Adipose tissue (tissue), 3 donors: ENCODE data around the gene ZDHHC9. TPM values are rescaled to one million over a fixed set of nuclear protein-coding genes. Genes with fewer than 3 reads are reported as not detected.

Source experiments
- H3K27ac ChIP-seq: one replicate; pipeline ENCODE4 v1.5.1; 2013; ENCODE audit warnings: low read depth, low read length
- WGBS, 3 donors: extraction: QIAGEN DNeasy Blood & Tissue Kit; methylation state at CpG; one replicate each; pipeline ENCODE4 v1.1.7; 2013; 5-methylcytosine and 5-hydroxymethylcytosine counted together
- polyA plus RNA-seq, 3 donors: library from polyadenylated mRNA; stranded (reverse); fragments of 200-250 nt; gene quantifications; one replicate each; pipeline ENCODE4 v1.2.3, GENCODE V29; 2013
- donor health status: healthy with polysubstance abuse.
- donor health status: Bipolar disorder and iron deficiency.
- donor health status: healthy.

The ZDHHC9 gene
- polyA plus RNA-seq, 3 donors = 10.5 to 32.8 (median 16.3) TPM

DNA sequence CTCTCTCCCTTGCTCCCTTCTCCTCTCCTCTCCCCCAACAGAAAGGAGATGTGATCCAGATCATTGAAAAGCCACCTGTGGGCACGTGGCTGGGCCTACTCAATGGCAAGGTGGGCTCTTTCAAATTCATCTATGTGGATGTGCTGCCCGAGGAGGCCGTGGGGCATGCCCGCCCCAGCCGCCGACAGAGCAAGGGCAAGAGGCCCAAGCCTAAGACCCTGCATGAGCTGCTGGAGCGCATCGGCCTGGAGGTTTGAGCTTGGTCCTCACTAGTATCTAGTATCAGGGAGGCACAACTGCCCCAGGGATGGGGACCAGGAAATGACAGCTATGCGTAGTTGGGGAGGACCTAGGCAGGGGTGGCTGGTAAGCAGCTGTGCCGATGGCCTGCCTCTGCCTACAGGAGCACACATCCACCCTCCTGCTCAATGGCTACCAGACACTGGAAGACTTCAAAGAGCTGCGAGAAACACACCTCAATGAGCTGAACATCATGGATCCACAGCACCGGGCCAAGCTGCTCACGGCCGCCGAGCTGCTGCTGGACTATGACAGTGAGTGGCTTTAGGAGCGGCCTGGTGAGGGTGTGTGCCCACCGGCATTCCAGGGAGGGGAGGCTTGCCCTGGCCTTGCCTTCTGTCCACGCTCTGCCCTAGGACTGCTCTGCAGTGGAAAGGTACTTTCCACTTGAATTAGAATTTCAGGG is 50.9 kb downstream of the ZDHHC9 start:
- WGBS, 3 donors = 93 to 97% (median 96%) methylated on average over 12 to 18 of the region's 18 CpGs
- H3K27ac ChIP-seq = no peak overlapping the region

DNA sequence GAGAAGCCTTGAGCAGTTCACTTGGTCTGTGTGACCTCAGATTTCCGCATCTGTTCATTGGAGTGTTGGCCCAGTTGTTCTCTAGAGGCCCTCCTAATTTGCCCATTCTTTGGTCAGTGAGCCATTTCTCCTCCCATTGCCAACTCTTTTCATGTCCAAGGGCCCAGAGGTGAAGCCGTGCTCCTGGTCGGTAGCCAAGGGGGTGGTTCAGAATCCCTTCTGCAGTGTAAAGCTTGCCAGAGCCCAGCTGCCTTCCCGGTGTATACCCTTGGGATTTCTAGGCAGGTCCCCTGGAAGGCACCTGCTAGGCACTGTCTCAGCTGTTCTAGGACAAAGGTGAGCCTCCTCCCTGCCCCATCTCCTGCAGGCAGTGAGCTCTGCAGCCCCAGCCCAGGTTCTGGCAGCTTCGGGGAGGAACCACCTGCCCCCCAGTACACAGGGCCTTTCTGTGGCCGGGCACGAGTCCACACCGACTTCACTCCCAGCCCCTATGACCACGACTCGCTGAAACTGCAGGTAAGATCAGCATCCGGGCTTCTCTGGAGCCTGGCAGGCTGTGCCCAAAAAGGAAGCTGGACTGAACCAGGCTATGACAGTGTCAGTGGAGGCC is 51.6 kb downstream of the ZDHHC9 start:
- WGBS, 3 donors = 77 to 81% (median 79%) methylated on average over 7 to 11 of the region's 11 CpGs
- H3K27ac ChIP-seq = no peak overlapping the region

DNA sequence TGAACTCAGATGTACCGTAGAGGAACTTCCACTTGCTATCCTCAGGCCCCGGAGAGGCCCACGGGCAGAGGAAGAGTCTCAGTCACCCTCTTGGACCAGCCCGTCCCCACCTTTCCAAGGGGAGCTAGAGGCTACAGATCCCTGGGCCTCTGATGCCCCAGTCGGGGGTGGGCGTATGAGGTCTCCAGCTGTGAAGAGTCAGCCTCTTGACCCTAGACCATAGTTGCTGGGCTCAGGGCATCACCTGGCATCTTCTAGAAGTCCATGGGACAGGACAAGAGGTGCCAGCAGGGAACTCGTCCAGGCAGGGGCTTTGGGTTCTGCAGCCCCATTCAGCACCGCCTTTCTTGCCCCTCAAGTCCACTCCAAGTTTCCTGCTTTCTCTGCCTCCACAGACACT is 52.4 kb downstream of the ZDHHC9 start:
- WGBS, 3 donors = 84 to 93% (median 90%) methylated on average over 3 to 8 of the region's 8 CpGs
- no peak overlapping the region for H3K27ac ChIP-seq

DNA sequence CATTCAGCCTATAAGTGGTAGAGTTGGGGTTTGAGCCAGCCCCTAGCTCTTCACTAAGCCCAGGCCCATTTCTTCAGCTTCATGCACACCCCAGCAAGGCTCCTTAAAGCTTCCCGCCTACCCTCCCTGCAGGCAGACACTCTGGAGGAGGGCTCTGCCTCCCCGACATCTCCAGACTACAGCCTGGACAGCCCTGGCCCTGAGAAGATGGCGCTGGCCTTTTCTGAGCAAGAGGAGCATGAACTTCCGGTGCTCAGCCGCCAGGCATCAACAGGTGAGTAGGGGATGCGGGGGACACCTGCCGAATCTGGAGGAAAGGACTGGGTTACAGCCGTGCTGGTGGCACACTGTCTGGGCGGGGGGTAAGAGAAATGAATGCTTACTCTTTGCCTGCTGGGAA is 52.9 kb downstream of the ZDHHC9 start:
- WGBS, 3 donors = 81 to 97% (median 83%) methylated on average over 9 of the region's 9 CpGs

DNA sequence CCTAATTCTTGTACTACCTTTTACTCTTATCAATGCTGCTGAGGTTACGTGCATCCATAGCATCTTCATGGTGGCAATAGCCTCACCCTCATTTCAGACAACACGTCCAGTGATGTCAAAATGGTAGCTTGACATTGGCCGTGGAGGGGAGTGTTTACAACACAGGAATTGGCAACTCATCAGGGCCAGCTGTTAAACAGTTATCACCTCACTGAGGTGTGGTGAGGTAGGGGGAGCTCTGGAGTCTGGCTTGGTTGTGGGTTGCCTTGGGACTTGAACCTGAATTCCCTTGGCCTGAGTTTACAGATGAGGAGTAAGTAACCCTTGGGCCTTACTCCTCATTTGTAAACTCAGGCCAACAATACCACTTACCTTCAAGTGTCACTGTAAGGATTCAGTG is 53.5 kb downstream of the ZDHHC9 start:
- H3K27ac ChIP-seq = no peak overlapping the region
- 72 to 86% (median 75%) methylated on average over 3 of the region's 3 CpGs for WGBS, 3 donors

More for the DNA sequence above, 52.9 kb downstream of the ZDHHC9 start:
- no peak overlapping the region for H3K27ac ChIP-seq

DNA sequence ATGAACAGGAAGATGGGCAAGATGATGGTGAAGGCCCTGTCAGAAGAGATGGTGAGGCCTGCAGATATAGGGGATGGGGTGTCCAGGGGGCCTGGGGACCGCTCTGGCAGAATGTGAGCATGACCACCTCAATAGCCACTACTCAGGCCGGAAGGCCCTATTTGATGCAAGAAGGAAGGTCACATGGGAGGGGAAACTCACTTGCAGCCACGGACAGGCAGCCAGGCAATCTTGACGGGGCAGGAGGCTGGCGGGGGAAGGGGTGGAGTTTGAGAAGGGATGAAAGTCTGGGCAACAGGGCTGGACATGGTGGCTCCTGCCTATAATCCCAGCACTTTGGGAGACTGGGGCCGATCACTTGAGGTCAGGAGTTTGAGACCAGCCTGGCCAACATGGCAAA is 55.2 kb downstream of the ZDHHC9 start:
- WGBS, 3 donors = 74 to 80% (median 78%) methylated on average over 6 of the region's 6 CpGs
- no peak overlapping the region for H3K27ac ChIP-seq

DNA sequence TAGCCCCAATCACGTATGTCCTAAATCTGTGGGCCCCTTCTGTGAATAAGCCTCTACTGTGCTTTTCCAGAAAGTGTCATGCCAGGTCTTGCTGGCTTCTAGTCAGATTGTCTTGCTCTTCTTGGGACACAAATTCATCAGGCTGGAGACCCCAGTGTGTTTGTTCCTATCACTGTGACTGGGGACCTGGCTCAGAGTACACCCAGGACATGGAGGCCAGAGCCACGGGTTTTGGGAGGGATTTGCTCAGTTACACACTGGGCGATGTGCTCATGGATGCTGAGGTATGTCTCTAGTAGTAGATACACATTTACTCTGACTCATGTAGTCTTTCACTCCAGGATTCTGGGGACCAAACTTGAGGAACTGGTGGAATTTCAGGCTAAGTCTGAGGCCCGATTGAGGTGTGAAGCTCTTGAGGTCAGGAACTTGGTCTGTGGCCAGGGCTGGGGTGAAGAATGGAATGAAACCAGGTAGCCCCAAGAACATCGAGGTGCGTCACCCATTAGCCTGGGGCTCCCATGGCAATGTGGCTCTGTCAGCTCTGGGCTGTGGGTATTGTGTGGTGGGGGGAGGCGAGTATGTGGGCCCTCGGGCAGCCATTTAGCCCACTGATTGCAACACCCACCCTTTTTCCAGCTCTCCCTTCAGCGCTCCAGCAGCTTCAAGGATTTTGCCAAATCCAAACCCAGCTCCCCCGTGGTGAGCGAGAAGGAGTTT is 56.2 kb downstream of the ZDHHC9 start:
- H3K27ac ChIP-seq = no peak overlapping the region
- 73 to 79% (median 74%) methylated on average over 9 to 11 of the region's 11 CpGs for WGBS, 3 donors

DNA sequence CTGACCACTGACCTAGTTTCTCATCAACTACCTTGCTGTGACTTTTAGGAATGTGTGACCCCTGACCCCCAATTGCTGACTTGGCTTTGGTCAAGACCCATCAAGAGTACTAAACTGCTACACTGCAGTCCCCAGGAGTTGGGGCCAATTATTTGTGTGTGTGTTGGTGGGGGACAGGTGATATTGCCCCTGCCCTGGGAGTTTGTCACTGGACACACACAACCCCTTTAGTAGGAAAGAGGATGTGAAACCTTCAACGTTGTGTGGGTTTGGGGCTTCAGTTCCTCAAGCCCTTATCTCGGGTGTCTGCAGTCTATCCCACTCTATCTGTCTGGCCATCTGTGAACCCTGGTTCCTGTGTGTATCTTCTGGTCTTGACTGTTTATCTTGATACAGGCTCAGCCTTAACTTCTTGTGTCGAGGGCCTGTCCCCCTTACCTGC is 57.5 kb downstream of the ZDHHC9 start:
- no peak overlapping the region for H3K27ac ChIP-seq
- WGBS, 3 donors = 33 to 45% (median 38%) methylated on average over 3 of the region's 3 CpGs

DNA sequence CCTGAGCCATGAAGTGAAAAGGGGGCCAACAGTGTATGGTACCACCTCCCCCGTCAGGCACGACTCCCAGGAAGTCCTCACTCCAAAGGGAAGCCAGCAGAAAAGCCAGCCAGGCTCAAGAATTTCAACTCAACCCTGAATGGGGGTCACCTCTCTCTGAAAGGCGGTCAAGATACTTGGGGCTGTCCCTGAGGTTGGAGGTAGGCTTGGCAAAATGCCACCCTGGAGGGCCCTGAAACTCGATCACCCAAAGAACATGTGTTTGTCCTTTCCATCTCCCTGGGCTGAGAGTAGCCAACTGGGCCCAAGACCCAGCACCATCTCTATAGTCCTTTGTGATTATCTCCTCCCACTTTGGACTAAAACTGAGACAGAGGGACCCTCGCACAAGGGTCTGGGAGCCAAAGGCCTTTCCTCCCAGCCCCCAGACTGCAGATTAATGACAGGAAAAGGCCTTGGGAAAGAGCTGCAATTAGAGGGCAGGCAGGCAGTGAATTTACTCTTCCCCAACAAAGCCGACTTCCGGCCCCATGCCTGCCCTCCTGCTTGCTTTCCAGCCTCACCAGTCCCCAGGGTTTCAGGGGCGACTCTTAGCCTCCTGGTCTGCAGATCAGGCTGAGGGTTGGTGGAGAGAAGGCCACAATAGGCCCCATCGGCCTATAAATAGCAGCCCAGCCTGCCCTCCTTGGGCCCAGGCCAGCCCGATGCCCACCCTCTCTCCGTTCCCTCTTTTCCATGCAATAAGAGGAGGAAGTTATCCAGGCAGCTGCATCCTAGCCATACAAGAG is 58.3 kb downstream of the ZDHHC9 start:
- WGBS, 3 donors = 41 to 69% (median 50%) methylated on average over 10 to 11 of the region's 11 CpGs
- no peak overlapping the region for H3K27ac ChIP-seq

DNA sequence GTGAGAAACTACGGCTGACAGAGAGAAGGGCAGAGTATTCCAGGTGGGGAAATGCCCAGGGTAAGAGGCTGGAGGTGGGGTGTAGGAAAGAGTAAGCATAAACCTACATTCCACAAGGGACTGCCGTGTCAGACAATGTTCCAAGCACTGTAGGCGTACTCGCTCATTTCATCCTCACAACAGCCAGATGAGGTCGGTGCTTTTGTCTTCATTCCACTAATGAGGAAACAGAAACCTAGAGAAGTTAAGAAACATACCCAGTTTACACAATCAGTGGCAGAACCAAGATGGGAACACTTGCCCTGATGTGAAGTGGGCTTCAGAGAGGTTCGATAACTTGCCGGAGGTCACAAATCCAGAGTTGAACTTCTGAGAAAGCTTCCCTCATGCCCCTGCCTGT is 59.3 kb downstream of the ZDHHC9 start:
- H3K27ac ChIP-seq = no peak overlapping the region
- WGBS, 3 donors = 50 to 84% (median 79%) methylated on average over 6 to 7 of the region's 7 CpGs

DNA sequence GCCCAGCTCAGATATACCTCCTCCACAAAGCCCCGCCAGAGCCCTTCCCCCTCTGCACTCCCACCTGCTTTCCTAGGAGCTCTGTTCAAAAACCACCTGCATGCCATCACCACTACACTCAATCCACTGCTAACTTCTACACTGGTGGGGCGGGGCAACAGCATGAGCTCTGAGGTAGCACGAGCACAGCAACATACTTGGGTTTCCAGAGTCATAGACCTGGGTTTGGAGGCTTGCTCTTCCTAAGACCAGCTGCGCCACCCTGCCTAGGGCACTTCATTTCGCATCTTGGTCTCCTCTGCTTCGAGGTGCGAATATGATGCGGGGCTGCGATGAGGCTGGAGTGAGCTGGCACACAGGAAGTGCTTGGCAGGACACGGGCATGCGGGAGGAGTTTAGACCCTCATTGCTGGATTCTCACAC is 60.4 kb downstream of the ZDHHC9 start:
- 84 to 90% (median 84%) methylated on average over 11 of the region's 11 CpGs for WGBS, 3 donors
- no peak overlapping the region for H3K27ac ChIP-seq

DNA sequence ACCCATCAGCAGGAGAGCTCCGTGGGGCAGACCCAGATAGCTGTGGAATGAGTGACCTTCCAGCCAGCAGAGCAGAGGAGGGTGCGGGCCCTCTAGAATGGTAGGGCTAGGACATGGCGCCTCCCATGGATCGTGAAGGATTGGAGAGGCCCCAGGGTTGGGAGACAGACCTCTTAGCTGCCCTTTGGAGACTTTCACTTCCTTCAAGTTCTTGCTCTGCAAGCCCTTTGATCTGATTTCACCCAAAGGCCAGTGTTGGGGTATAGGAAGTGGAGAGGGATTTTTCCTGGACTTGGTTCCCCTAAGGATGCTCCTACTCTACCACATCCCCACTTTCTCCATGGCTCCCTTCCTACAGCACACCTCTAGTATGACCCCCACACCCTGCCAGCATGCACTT is 61.0 kb downstream of the ZDHHC9 start:
- no peak overlapping the region for H3K27ac ChIP-seq
- 71 to 88% (median 84%) methylated on average over 3 to 4 of the region's 4 CpGs for WGBS, 3 donors

DNA sequence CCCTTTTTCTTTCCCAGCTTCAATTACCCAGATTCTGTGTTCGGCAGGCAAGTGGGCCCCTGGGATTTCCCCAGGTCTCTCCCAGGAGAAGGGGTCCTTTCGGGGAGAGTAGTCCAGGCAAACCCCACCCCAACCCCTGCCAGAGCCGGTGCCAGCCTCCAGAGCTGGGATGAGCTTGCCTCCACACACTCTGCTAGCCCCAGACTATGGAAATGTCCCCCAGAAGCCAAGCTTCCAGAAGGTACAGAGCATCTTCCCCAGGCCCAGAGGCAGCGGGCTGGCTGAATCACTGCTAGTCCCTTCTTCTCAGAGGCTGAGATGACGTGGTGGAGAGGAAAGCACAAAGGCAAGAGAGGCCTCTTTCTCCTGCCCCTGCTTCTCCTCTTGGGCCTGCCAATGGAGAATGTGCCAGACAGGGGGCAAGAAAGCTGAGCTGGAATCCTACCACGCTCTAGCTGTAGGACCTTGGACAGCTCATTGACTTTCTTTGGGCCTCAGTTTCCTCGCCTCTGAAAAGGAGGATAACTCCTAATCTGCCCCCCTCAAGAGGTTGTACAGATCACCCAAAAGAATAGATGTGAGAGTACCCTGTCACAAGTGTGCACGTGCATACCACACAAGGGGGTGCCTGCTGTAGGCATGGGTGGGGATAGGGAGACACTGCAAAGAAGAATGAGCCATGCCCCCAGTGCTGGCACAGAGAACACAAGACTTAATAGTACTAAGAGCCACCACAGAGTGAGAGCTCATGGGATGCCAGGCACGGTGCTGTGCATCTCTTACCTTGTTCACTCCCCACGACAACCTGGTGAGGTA is 61.8 kb downstream of the ZDHHC9 start:
- 73 to 79% (median 74%) methylated on average over 10 of the region's 10 CpGs for WGBS, 3 donors
- H3K27ac ChIP-seq = no peak overlapping the region

DNA sequence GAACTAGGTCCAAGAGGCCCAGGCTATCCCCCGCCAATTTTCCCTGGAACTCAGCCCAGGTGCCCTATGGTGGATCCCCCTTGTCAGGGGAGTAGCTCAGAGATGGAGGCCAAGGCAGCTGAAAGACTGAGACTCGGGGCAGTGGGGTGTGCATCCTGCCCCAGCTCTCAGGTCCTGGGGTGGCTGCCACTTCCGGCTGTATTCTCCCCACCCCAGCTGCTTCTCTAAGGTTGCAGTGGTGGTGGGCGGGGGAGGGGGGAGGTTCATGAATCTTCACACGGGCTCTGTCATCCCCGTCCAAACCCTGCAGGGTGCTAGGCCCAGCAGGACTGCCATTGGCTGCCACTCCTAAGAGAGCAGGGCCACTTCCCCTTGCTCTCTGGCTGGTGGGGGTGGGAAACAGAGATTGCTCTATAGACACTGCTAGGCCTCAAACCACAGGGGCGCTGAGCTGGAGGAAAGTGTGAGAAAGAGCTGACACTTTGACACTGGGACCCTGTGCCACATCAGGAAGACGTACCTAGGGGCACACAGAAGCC is 62.5 kb downstream of the ZDHHC9 start:
- no peak overlapping the region for H3K27ac ChIP-seq
- WGBS, 3 donors = 36 to 75% (median 71%) methylated on average over 2 to 8 of the region's 8 CpGs

DNA sequence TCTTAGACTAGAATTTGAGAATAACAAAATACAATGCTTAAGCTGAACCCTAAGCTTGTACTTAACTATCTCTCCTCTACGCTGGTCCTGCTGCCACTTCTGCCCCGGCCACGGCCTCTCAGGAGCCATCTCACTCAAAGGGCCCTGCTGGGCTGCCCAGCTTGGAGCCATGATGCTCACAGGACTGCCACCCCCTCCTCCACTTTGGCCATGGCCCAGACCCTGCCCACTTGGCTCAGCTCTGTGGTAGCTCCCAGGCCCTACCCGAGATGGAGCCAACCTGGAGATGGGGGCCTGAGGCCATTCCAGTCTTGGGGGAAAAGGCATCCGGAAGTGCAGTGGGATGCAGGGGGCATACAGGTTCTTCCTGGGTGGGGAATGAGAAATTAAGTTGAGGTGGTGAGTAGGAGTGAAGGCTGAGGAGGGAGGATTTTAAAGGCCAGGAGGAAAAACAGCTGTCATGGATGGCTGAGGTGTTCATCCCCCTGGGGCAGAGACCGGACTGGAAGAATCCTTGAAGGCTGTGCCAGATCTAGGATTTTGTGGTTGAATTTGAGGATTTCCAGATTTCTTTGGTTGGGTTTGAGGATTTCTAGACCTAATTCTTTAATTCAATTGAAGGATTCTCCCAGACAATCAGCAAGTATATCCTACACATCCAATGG is 63.1 kb downstream of the ZDHHC9 start:
- WGBS, 3 donors = 52 to 82% (median 71%) methylated on average over 5 to 6 of the region's 6 CpGs

DNA sequence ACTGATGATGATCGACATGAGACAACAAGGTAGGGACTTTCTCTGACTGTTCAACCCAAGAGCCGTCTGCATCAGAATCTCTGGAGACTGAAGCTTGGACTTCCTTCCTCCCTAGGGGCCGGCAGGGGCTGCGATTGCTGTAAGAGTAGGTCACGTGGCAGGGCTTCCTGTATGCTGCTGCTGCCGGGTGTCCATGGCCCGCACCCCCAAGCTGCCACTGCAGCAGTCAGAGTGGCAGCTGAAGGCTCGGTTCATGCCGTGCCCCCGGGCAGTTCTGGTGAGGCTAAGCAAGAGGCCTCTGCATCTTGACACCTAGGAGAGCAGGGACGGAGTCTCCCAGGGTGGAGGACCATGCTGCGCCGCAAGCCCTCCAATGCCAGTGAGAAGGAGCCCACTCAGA is 63.9 kb downstream of the ZDHHC9 start, which contains the start of gene SASH3:
Gene SASH3 (plus strand): TSS at position 203 of the 400 bp plus-strand sequence. CDS start 149 bp downstream, at position 352.
- 46 to 85% (median 64%) methylated on average over 13 of the region's 13 CpGs for WGBS, 3 donors
- no peak within 1 kb of the TSS for H3K27ac ChIP-seq

More for the DNA sequence above, 63.1 kb downstream of the ZDHHC9 start:
- no peak overlapping the region for H3K27ac ChIP-seq

DNA sequence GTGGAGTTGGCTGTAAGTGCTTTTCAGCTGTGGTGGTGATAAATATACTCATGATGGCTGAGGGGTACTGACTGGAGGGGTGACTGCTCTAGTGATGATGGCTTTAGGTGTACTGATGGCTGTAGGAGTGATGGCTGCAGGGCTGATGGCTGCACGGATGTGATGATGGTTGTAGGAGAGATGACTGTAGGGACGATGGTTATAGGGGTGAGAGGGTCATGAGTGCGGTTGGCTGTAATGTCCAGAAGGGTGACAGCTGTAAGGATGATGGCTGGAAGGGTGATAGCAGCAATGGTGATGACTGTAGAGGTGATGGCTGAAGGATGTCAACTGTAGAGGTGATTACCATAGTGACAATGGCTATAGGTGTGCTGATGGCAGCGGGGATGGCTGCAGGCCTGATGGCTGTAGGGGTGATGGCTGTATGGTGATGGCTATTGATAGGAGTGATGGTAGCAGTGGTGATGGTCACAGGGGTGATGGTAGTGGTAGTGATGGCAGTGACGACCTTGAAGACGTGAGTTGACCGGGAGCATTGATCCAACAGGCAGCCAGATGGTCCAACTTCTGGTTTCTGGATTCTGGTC is 64.5 kb downstream of the ZDHHC9 start:
- no peak overlapping the region for H3K27ac ChIP-seq
- WGBS, 3 donors = 74 to 81% (median 81%) methylated on average over 7 of the region's 7 CpGs
